ENCODE measurements around the gene PCNT.

GRCh38 chr21:46385846-46386733 is 62.1 kb downstream of the PCNT start:
- TF ChIP-seq CTCF (IDR thresholded peaks at IDR 0.05), result no peak
- no peak for TF ChIP-seq POLR2A (IDR thresholded peaks at IDR 0.05)
